GM21526 (cell line): Measurements from ENCODE around the gene TPSD1.
"Not testable (repeated sequence)": the region's sequence is repeated elsewhere in the genome, so short reads cannot be mapped to it uniquely, and the experiment has no call there.

Experiments used
- ATAC-seq: cut with Tn5 transposase; IDR thresholded peaks from one replicate; pipeline ENCODE4 v1.9.1; 2021; ENCODE audit warnings: moderate library complexity; ENCODE audit not compliant: unreplicated experiment, low FRiP score

TPSD1 gene

GRCh38 chr16:1255276-1256122 lies at the start of gene TPSD1:
Gene TPSD1 (plus strand): TSS chr16:1256069. CDS start chr16:1256281, 212 bp downstream.
- not testable (repeated sequence) for ATAC-seq

- no peak for ATAC-seq
These were observed 49.5 kb upstream of the TPSD1 start for GRCh38 chr16:1206326-1206725.

- no peak for ATAC-seq
These were observed 49.1 kb upstream of the TPSD1 start for GRCh38 chr16:1206786-1207185.

GRCh38 chr16:1208239-1208830 lies 47.5 kb upstream of the TPSD1 start:
- no peak for ATAC-seq

GRCh38 chr16:1209081-1209480 lies 46.8 kb upstream of the TPSD1 start:
- ATAC-seq, result no peak

DNA sequence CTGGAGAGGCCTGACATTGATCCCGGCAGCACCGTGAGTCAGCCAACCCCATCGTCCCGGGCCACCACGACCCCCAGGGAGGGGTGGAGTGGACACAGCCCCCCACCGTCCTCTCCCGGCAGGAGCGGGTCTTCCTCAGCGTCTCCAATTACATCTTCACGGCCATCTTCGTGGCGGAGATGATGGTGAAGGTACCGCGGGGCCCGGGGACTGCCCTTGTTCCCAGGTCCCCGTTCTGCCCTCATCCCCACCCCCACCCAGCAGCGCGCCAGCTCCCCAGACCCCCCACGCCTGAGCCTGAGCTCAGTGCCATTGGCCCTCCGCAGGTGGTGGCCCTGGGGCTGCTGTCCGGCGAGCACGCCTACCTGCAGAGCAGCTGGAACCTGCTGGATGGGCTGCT lies 45.4 kb upstream of the TPSD1 start:
- ATAC-seq, result no peak

GRCh38 chr16:1211451-1212268 lies 44.2 kb upstream of the TPSD1 start:
- no peak for ATAC-seq

DNA sequence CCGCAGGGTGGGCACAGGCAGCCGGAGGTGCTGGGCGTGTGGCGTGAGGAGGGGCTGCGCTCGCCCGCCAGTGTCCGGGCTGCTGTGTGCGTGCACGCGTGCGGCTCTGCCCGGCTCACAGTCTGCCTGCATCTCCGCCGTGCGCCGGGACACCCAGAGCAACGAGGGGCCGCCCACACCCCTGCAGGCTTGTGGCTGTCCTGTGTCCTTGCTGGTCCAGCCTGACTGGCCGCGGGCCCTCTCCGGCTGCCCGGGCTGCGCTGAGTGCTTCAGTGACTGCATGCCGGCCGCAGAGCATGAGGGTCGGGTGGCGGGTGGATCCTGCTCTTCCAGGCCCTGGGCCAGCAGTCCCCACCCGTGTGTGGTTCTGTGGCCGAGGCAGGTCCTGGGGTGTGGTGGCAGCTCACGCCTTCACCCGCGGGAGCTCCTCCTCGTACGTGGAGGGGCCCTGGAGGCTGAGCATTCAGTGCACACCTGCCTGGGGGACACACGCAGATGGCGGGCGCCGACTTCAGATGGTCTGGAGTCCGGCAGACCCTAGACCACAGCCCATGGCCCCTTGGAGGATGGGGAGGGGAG lies 43.2 kb upstream of the TPSD1 start:
- no peak for ATAC-seq

DNA sequence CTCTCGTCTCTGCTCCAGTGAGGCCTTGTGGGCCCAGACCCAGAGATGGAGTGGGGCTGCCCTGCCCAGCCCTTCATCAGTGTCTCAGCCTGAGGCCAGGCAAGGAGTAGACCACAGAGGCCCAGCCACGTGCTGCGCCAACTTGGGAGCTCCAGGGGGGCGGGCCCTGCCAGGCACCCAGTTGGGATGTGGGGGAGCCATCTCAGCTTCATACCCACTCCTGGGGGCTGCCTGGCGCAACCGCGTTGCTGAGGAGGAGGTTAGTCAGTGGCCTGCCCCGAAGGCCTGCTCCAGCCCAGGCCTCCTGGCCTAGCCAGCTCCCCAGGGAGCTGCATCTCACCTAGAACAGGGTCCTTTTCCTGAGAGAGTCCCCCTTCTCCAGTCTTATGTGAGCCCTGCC lies 42.6 kb upstream of the TPSD1 start:
- ATAC-seq, result no peak

GRCh38 chr16:1213796-1214372 lies 42.0 kb upstream of the TPSD1 start:
- ATAC-seq, result no peak

DNA sequence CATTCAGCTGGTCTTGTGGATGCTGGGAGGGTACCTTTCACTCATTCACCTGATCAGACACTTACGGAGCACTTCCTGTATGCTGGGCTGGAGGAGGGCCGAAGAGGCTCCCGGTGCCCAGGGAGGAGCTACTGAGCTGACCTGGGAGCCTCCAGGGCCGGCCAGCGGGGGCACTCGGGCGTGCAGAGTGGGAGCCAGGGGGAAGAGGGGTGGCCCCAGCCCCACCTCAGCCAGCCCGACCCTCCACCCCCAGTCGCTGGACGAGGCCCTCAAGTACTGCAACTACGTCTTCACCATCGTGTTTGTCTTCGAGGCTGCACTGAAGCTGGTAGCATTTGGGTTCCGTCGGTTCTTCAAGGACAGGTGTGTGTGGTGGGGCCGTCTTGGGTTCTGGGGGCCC lies 41.1 kb upstream of the TPSD1 start:
- no peak for ATAC-seq

DNA sequence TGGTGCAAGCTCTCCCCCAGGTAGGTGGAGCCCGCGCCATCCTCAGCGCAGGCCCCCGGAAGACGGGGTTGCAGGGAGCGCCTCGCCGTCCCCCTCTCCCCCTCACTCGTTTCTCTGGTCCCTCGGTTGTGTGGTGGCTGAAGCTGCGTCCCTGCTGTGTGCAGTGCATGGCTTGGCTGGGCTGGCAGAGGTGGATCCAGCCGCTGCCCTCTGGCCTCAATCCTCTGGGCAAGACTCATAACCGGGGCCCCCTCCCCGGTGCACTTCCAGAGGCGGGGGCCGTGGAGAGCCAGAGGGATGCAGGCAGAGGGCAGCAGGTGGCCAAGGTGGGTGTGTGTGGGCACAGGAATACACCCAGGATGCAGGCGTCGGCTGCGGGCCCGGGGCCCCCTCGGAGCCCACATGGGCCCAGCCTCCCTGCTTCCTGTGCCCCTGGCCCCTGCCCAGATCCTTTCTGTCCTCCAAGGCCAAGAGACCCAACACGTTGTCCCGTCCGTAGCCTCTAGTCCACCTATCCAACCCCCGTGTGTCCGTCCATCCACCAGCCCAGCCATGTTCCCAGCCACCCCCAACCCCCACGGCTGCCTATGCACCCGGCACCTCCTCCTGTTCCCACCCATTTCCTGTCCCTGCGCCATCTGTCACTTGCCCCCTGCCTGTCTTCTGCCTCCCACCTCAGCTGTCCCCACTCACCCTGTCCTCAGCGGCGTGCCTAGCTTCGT lies 40.1 kb upstream of the TPSD1 start:
- ATAC-seq, result no peak

DNA sequence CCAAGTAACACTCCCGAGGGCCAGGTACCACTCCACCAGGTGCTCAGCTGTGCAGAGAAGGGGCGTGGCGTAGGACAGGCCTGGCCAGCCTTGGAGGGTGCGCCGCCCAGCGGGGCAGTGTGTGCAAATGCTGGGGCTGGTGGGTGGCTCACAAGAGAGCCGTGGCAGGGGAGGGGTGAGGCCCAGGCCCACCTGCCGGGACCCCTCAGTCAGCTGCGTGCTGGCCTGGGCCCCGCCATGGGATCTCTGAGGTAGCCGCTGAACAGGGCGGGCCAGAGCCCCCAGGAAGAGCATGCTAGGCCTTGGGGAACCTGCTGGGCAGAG lies 39.6 kb upstream of the TPSD1 start:
- no peak for ATAC-seq

GRCh38 chr16:1216681-1217400 lies 39.0 kb upstream of the TPSD1 start:
- no peak for ATAC-seq

DNA sequence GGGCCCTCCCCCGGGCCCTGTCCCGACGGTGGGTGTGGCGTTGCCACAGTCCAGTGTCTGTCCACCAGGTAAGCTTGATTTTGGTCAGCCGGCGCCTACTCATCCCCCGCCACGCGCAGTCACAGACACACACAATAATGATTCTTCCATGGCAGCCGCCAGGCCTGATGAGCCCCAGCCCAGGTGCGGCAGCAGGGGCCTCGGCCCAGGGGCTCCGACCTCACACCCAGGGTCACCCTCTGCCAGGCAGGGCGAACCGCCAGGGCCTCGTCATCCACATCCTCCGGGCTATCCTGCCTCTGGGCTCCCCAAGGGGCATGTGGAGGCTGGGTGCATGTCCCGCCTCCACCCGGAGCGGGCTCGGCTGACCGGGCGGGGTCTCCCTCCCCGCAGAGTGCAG lies 38.3 kb upstream of the TPSD1 start:
- ATAC-seq, result no peak

GRCh38 chr16:1218061-1218929 lies 37.6 kb upstream of the TPSD1 start:
- ATAC-seq, result no peak

- no peak for ATAC-seq
These were observed 36.8 kb upstream of the TPSD1 start for GRCh38 chr16:1218930-1219611.
